ENCODE data around the gene HTR1B.

DNA sequence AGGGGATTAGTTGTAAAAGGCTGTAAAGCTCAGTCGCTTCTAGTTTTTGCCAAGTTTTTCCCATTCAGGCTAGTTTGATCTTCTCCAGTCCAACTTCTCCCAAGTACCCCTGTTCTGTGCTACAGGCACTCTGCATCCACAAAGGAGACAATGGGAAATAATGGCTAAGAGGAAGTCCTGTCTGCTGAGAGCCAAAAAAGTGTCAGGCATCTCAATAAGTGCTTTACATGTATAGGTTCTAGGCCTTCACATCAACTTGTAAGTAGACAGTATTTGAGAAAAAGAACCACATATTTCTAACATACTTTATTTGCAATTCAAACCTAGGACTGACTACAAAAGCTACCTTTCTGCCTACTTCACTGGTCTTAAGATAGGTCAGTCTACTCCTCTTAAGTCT lies 4.9 kb downstream of the HTR1B start:
- TF ChIP-seq, protein P1, sequence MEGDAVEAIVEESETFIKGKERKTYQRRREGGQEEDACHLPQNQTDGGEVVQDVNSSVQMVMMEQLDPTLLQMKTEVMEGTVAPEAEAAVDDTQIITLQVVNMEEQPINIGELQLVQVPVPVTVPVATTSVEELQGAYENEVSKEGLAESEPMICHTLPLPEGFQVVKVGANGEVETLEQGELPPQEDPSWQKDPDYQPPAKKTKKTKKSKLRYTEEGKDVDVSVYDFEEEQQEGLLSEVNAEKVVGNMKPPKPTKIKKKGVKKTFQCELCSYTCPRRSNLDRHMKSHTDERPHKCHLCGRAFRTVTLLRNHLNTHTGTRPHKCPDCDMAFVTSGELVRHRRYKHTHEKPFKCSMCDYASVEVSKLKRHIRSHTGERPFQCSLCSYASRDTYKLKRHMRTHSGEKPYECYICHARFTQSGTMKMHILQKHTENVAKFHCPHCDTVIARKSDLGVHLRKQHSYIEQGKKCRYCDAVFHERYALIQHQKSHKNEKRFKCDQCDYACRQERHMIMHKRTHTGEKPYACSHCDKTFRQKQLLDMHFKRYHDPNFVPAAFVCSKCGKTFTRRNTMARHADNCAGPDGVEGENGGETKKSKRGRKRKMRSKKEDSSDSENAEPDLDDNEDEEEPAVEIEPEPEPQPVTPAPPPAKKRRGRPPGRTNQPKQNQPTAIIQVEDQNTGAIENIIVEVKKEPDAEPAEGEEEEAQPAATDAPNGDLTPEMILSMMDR (IDR thresholded peaks at IDR 0.05): no peak
- no peak for TF ChIP-seq POLR2A (IDR thresholded peaks at IDR 0.05)

Measured in prostate gland (tissue), 2 donors.